ENCODE data around the gene C6orf136.
"Not testable (repeated sequence)": the region's sequence is repeated elsewhere in the genome, so short reads cannot be mapped to it uniquely, and the experiment has no call there.

C6orf136 gene

DNA sequence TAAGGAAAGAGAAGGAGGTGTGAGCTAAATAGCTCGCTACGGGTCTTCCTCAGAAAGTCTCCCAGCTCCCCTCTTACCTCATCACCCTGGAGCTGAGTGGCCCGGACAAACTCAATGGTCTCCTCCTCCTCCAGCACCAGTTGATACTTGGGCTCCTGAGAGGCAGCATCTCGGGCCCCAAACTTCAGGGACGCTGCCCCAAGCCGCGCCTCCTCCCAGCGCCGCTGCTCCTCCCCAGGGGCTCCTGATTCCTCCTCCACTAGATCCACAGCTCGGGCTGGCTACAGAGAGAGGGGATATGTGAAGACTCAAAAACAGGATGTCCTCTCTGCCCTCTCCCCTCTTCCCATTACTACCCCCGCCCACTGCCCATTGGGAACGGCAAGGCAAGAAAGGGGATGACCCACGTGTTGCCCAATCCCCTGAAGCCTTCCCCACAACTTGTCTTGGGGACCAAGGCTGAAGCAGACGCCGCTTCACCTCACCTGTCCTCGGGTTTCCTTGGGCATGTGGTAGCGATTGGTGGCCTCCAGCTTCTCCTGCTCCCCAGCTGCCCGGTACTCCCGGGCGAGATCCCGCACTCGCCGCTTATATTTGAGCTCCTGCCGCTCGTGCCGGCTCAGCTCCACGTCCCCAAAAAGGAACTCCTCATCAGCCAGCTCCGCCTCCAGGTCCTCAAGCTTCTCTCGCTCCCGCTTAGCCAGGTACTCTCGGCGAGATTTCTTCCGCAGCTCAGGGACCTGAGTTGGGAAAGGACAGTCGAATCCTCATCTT lies 18.2 kb downstream of the C6orf136 start:
- H3K36me3 ChIP-seq (ENCODE audit: control insufficient read depth, insufficient read depth, low read length): peaks cover 21% of the 10 kb centered on the region
- WGBS (ENCODE audit: insufficient coverage, insufficient read length): no CpG with 5 or more reads among the region's 34 CpGs
- no peaks in the 10 kb centered on the region for H3K27me3 ChIP-seq (ENCODE audit: control insufficient read depth, insufficient read depth, low read length)
- H3K4me1 ChIP-seq (ENCODE audit: control insufficient read depth, insufficient read depth, low read length): no peaks in the 10 kb centered on the region
- H3K9me3 ChIP-seq (ENCODE audit: control insufficient read depth, insufficient read depth, low read length): no peaks in the 10 kb centered on the region
- no peak for DNase-seq (ENCODE audit: low read depth, low spot score)
- no peak overlapping the region for H3K4me3 ChIP-seq (ENCODE audit: low read length)
- H3K27ac ChIP-seq (ENCODE audit: low read length): no peak overlapping the region

DNA sequence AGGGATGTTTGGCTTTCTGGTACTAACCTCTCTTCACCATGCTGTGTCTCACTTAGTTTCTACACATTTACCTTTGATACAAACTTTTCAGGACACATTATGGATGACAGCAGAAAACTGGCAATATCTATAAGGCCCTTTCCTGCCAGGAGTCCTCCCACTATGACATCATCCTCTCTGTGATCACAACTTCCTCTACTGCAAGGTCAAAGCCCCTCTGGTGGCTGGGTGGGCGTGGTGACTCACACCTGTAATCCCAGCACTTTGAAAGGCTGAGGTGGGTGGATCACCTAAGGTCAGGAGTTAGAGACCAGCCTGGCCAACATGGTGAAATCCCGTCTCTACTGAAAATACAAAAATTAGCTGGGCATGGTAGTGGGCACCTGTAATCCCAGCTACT lies 19.4 kb downstream of the C6orf136 start:
- not testable (repeated sequence) for H3K27me3 ChIP-seq (ENCODE audit: control insufficient read depth, insufficient read depth, low read length); H3K9me3 ChIP-seq (ENCODE audit: control insufficient read depth, insufficient read depth, low read length); DNase-seq (ENCODE audit: low read depth, low spot score); H3K27ac ChIP-seq (ENCODE audit: low read length); H3K4me1 ChIP-seq (ENCODE audit: control insufficient read depth, insufficient read depth, low read length); H3K4me3 ChIP-seq (ENCODE audit: low read length)
- peaks cover 21% of the 10 kb centered on the region for H3K36me3 ChIP-seq (ENCODE audit: control insufficient read depth, insufficient read depth, low read length)
- WGBS (ENCODE audit: insufficient coverage, insufficient read length): no CpG with 5 or more reads among the region's 2 CpGs

DNA sequence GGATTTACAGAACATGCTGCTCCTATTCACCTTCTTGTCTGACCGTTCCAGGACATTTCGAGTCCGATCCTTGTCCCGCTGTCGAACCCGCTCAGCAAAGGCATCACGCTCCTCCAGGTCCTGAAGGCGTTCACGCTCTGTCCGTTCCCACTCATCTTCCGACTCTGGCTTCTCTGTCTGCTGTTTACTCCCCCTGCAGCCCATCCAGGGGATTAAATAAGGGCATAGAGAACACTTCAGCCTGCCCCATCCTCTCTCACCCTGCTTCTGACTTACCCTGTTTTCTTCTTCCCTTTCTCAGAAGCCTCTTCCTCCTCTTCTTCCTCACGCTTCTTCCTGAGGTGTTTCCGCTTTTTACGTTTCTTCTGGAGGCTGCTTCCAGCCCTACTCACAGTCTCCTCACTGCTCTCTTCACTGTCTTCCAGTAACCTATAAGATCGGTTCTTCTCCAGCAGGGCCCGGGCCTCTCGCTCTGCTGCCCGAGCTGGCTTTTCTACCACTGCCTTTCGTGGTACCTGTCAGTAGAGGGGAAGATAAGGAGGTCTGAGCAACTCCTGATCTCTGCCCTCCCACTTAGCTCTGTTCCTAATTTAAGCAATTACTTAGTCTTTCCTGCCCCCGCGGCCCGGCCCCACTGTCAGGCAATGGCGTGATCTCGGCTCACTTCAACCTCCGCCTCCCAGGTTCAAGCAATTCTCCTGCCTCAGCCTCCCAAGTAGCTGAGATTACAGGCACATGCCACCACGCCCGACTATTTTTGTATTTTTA lies 24.0 kb downstream of the C6orf136 start:
- Histone ChIP-seq H3K4me1 (ENCODE audit: control insufficient read depth, insufficient read depth, low read length) (no peaks in the 10 kb centered on the region), H3K27ac (ENCODE audit: low read length) (no peak overlapping the region), H3K27me3 (ENCODE audit: control insufficient read depth, insufficient read depth, low read length) (no peaks in the 10 kb centered on the region), H3K4me3 (ENCODE audit: low read length) (no peak overlapping the region), H3K36me3 (ENCODE audit: control insufficient read depth, insufficient read depth, low read length) (peaks cover 2% of the 10 kb centered on the region; the same call in 1 of the 2 replicates), H3K9me3 (ENCODE audit: control insufficient read depth, insufficient read depth, low read length) (no peaks in the 10 kb centered on the region)
- no CpG with 5 or more reads among the region's 27 CpGs for WGBS (ENCODE audit: insufficient coverage, insufficient read length)
- DNase-seq (ENCODE audit: low read depth, low spot score): no peak

DNA sequence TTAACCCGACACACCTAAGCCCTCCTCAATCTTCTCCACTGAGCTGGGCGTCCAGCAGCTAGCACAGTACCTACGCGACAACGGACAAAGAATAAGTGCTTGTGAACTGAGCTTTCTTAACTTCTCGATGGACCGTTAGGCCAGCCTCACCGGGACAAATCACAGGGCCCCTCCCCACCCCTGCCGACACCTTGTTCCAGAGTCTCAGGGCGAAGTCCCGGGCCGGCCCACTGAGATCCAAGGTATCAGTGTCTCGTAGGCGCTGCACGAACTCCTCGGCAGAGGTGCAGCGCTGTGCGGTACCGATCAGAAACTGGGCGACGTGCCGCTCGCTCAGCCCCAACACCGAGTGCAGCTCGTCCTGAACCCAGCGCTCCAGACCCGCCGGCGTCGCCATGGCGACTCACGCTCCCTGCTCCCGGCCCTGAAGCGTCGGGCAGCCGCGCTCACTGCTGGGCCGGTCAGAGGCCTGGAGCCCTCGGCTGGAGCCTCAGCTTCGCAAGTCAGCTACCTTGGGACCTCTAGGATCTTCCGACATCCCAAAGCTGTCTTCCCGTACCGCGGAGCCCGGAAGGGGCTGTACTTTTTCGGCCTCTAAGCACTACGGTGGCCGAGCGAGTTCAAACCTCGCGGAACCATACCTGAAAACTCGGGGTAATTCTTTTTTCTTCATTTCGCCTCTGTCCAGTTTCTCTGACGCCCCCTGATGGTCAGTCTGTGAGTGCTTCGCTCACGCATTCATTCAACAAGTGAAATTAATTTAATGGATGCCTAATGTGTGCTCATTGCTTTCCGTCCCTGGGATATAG lies 25.7 kb downstream of the C6orf136 start, which contains the start of gene DHX16:
TSS of gene DHX16 (minus strand) at position 562 of the 809 bp plus-strand sequence. CDS start at position 397, 165 bp downstream.
- no peaks in the 10 kb centered on the region for H3K27me3 ChIP-seq (ENCODE audit: control insufficient read depth, insufficient read depth, low read length)
- H3K27ac ChIP-seq (ENCODE audit: low read length): no peak within 1 kb of the TSS
- H3K4me3 ChIP-seq (ENCODE audit: low read length): peak within 1 kb of the TSS; percentile 99
- WGBS (ENCODE audit: insufficient coverage, insufficient read length): no CpG with 5 or more reads among the region's 57 CpGs
- peaks cover 2% of the 10 kb centered on the region; the same call in 1 of the 2 replicates for H3K36me3 ChIP-seq (ENCODE audit: control insufficient read depth, insufficient read depth, low read length)
- H3K9me3 ChIP-seq (ENCODE audit: control insufficient read depth, insufficient read depth, low read length): no peaks in the 10 kb centered on the region
- no peaks in the 10 kb centered on the region for H3K4me1 ChIP-seq (ENCODE audit: control insufficient read depth, insufficient read depth, low read length)
- peak; percentile 91 for DNase-seq (ENCODE audit: low read depth, low spot score)

DNA sequence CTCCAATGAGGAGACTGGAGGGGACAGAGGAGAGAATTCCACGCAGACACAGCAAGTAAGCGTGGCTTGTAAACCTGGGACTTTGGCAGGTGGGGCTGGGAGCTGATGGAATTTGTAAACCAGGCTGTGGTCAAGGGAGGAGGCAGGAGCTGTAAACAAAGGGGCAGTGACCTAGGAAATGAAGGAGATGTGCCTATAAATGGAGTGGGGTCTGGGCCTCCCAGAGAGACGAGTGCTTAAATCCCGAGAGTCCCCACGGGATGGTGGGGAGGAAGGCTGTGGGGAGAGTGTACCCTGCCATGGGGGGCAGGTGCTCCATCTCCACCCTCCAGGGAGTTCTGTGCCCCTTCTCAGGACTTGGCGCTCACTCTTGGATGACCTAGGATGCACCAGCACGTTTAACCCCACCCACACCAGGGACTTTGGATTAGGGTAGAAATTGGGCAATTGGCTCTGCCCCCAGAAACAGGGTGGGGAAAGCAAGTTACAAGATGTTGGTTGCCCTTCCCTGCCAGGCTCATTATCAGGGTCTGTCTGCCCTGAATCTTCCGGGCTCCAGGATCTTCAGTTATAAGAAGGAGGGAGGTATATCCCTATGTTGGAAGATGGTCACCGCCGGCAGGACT lies 29.8 kb downstream of the C6orf136 start:
- H3K4me1 ChIP-seq (ENCODE audit: control insufficient read depth, insufficient read depth, low read length): no peaks in the 10 kb centered on the region

DNA sequence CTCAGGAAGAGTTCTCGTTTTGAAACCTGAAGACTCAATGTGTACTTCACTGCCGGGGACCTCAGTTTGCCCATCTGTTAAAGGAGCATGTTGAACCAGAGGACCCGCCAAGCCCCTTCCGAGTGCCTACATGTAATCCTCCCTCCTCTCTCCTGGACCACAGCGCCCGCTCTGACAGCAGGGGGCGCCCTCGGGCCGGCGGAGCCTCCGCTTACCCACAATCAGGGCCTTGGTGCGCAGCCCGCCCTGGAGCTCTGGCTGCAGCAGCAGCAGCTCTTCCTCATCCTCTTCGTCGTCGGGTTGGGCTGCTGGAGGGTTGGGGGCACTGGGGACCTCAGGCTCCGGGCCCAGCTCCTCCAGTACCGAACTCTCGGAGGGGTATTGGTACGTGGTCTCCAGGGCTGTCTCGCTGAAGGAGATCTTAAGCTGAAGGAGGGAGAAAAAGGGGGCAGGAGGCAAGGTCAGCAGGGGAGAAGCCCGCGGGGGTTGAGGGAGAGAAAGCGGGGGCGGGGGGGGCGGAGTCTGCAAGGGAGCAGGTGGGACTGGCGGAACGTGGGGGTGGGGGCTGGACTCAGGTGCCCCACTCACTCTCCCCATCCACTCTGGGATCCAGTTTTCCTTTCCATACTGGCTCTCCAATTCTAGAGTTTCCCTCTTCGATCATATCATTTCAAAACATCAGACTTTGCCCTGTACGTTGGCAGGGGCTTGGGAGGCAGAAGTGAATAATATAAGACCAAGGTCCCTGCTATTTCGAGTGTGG lies 32.2 kb downstream of the C6orf136 start:
- Histone ChIP-seq H3K9me3 (ENCODE audit: control insufficient read depth, insufficient read depth, low read length) (no peaks in the 10 kb centered on the region), H3K27me3 (ENCODE audit: control insufficient read depth, insufficient read depth, low read length) (no peaks in the 10 kb centered on the region), H3K4me3 (ENCODE audit: low read length) (no peak overlapping the region), H3K27ac (ENCODE audit: low read length) (no peak overlapping the region), H3K4me1 (ENCODE audit: control insufficient read depth, insufficient read depth, low read length) (0 out of 2 replicates have a peak, but pooled peaks cover 3% of the 10 kb centered on the region), H3K36me3 (ENCODE audit: control insufficient read depth, insufficient read depth, low read length) (no peaks in the 10 kb centered on the region)
- no CpG with 5 or more reads among the region's 31 CpGs for WGBS (ENCODE audit: insufficient coverage, insufficient read length)
- peak; percentile 72 for DNase-seq (ENCODE audit: low read depth, low spot score)

More for the DNA sequence above, 29.8 kb downstream of the C6orf136 start:
- Histone ChIP-seq H3K27ac (ENCODE audit: low read length) (no peak overlapping the region), H3K4me3 (ENCODE audit: low read length) (no peak overlapping the region), H3K9me3 (ENCODE audit: control insufficient read depth, insufficient read depth, low read length) (no peaks in the 10 kb centered on the region), H3K36me3 (ENCODE audit: control insufficient read depth, insufficient read depth, low read length) (no peaks in the 10 kb centered on the region), H3K27me3 (ENCODE audit: control insufficient read depth, insufficient read depth, low read length) (no peaks in the 10 kb centered on the region)
- no CpG with 5 or more reads among the region's 10 CpGs for WGBS (ENCODE audit: insufficient coverage, insufficient read length)
- DNase-seq (ENCODE audit: low read depth, low spot score): no peak

DNA sequence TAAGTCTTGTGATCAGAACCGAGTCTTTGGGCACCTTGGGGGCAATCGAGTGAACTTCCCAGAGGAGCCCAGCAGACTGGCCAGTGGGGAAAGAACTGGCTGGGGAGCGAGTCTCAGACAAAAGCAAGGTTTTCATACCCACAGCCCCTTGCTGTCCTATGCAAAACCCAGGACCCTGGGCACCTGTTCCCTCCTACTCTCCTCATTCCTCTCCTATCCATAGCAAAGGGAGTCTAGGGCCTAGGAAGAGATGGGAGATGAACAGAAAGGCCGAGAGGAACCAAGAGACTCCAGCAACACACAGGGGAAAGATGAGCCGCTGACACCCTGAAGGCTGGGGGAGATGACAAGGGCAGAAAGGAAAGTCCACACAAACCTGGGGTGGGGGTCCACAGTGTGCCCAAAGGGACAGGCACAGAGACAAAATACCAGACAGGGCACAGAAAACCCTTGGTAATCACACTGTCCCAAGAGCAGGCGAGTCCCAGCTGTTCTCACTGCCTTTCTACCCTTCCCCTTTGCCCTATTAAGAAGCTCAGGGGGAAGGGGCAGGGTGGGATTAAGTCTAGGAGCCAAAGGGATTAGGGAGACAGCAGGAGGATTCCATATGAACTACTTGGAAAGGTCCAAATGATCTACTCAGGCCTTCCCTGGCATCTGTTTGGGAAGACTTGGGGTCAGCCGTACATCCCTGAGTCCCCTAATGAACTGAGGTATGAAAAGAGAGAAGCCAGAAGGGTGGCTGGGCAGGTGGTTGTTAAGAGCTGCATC lies 33.0 kb downstream of the C6orf136 start:
- DNase-seq (ENCODE audit: low read depth, low spot score): no peak
- no CpG with 5 or more reads among the region's 7 CpGs for WGBS (ENCODE audit: insufficient coverage, insufficient read length)
- Histone ChIP-seq H3K36me3 (ENCODE audit: control insufficient read depth, insufficient read depth, low read length) (no peaks in the 10 kb centered on the region), H3K4me1 (ENCODE audit: control insufficient read depth, insufficient read depth, low read length) (0 out of 2 replicates have a peak, but pooled peaks cover 5% of the 10 kb centered on the region), H3K9me3 (ENCODE audit: control insufficient read depth, insufficient read depth, low read length) (no peaks in the 10 kb centered on the region), H3K27ac (ENCODE audit: low read length) (no peak overlapping the region), H3K27me3 (ENCODE audit: control insufficient read depth, insufficient read depth, low read length) (no peaks in the 10 kb centered on the region), H3K4me3 (ENCODE audit: low read length) (no peak overlapping the region)

DNA sequence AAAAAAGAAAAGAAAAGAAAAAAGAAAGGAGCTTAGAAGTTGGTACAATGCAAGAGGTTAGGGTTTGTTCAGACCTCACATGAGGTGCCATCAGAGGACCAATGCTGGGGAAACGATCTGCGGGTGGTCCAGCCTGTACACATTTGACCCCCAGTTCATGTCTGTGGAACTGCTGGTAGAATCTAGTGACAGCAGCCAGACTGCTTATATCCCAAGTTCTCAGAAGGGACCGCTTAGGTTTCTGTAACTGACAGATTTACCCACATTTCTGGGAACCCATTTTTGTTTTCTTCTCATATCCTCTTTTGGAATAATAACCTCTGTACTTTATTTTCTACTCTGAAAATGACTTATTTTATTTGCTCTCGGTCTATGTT lies 34.8 kb downstream of the C6orf136 start:
- no peak overlapping the region for H3K27ac ChIP-seq (ENCODE audit: low read length)
- peaks cover 8% of the 10 kb centered on the region; the same call in 1 of the 2 replicates for H3K4me1 ChIP-seq (ENCODE audit: control insufficient read depth, insufficient read depth, low read length)
- WGBS (ENCODE audit: insufficient coverage, insufficient read length): no CpG with 5 or more reads among the region's 4 CpGs
- DNase-seq (ENCODE audit: low read depth, low spot score): no peak
- H3K9me3 ChIP-seq (ENCODE audit: control insufficient read depth, insufficient read depth, low read length): no peaks in the 10 kb centered on the region
- no peaks in the 10 kb centered on the region for H3K36me3 ChIP-seq (ENCODE audit: control insufficient read depth, insufficient read depth, low read length)
- no peak overlapping the region for H3K4me3 ChIP-seq (ENCODE audit: low read length)
- H3K27me3 ChIP-seq (ENCODE audit: control insufficient read depth, insufficient read depth, low read length): no peaks in the 10 kb centered on the region

Data from iPS DF 6.9 (cell line).